HCT116 (cell line): ENCODE measurements around the gene IL26. TPM values are rescaled to one million over a fixed set of nuclear protein-coding genes. Genes with fewer than 3 reads are reported as not detected.

ENCODE experiments used
- ATAC-seq: fragments of 200-7000 bp; cut with Tn5 transposase; 2 replicates; pipeline ENCODE4 v1.9.1; 2020; ENCODE audit warnings: mild to moderate bottlenecking, moderate library complexity
- BruUV-seq: library from RNA; stranded (reverse); fragments of 400-500 nt; replicated peaks from 2 replicates; lab custom pipeline; 2021; lab: Mats Ljungman, UMichigan
- CTCF ChIA-PET: fragments of 300-600 bp; sonication (Branson Sonifier 250); formaldehyde crosslinking; loops from one replicate; lab custom pipeline; 2021; ENCODE audit warnings: antibody characterized with exemption; lab: Charles Lee
- POLR2A ChIA-PET: fragments of 300-600, 350-600 bp; sonication (Branson Sonifier 250); formaldehyde crosslinking; loops from one replicate; lab custom pipeline; 2021; ENCODE audit warnings: antibody characterized with exemption; lab: Charles Lee
- RAD21 ChIA-PET, 2 experiments: fragments of 300-600 bp; sonication (Branson Sonifier 250); formaldehyde crosslinking; loops; one replicate each; lab custom pipeline; 2023; ENCODE audit warnings: low total read pairs in 2 of 2; ENCODE audit not compliant: uncharacterized antibody in 2 of 2, unreplicated experiment in 2 of 2, low non-redundant PET in 1 of 2; lab: Charles Lee
- DNase-seq: peaks from one replicate; pipeline ENCODE4 v3.0.0-alpha.2; 2010; ENCODE audit warnings: low read depth, low spot score
- H2AFZ ChIP-seq: fragments of 200-600 bp; shearing (Covaris generic), sonication (generic); 2 replicates; pipeline ENCODE4 v1.6.1; 2017; ENCODE audit warnings: low read depth, mixed run types, mixed read lengths, antibody characterized with exemption, low read length; ENCODE audit not compliant: poor library complexity, severe bottlenecking
- H3K27ac ChIP-seq: 2 replicates; pipeline ENCODE4 v1.5.1; 2012; ENCODE audit warnings: low read depth, low read length
- H3K27me3 ChIP-seq: fragments of 200-600 bp; sonication (generic); 2 replicates; pipeline ENCODE4 v1.6.1; 2016; ENCODE audit warnings: mixed run types, low read length, mixed read lengths; ENCODE audit not compliant: insufficient read depth
- H3K36me3 ChIP-seq, 2 experiments: fragments of 200-500 bp in 1 of 2; fragments of 200-600 bp in 1 of 2; sonication (Bioruptor generic) in 1 of 2; sonication (generic) in 1 of 2; 2 replicates each; pipeline versions ENCODE4 v1.5.1 to v1.6.1; 2014 to 2016; ENCODE audit warnings: low read length in 2 of 2, inconsistent platforms in 1 of 2, mixed read lengths in 1 of 2, mixed run types in 1 of 2; ENCODE audit not compliant: insufficient read depth in 2 of 2, control insufficient read depth in 1 of 2
- H3K4me1 ChIP-seq, 2 experiments: fragments of 200-600 bp in 1 of 2; sonication (generic) in 1 of 2; 2 replicates each; pipeline versions ENCODE4 v1.5.1 to v1.6.1; 2012 to 2017; ENCODE audit warnings: low read length in 2 of 2, inconsistent platforms in 1 of 2, mild to moderate bottlenecking in 1 of 2, mixed read lengths in 1 of 2, mixed run types in 1 of 2, moderate library complexity in 1 of 2; ENCODE audit not compliant: insufficient read depth in 2 of 2, control insufficient read depth in 1 of 2
- H3K4me2 ChIP-seq: fragments of 200-600 bp; sonication (generic); 2 replicates; pipeline ENCODE4 v1.6.1; 2017; ENCODE audit warnings: mixed run types, low read length, mixed read lengths
- H3K4me3 ChIP-seq, 2 experiments: fragments of 200-600 bp in 1 of 2; sonication (generic) in 1 of 2; replicated peaks in 1 of 2; 2 replicates each; pipeline ENCODE4 v1.5.1; 2011 to 2016; ENCODE audit warnings: low read length in 2 of 2, control low read depth in 1 of 2, low read depth in 1 of 2, mild to moderate bottlenecking in 1 of 2, mixed read lengths in 1 of 2, mixed run types in 1 of 2
- H3K79me2 ChIP-seq: fragments of 200-600 bp; sonication (generic); 2 replicates; pipeline ENCODE4 v1.6.1; 2017; ENCODE audit warnings: mild to moderate bottlenecking, mixed run types, low read length, moderate library complexity, mixed read lengths; ENCODE audit not compliant: insufficient read depth
- H3K9ac ChIP-seq: fragments of 200-600 bp; sonication (generic); 2 replicates; pipeline ENCODE4 v1.6.1; 2016; ENCODE audit warnings: low read length, mixed read lengths
- H3K9me2 ChIP-seq: fragments of 200-600 bp; sonication (generic), shearing (Covaris generic); 2 replicates; pipeline ENCODE4 v1.6.1; 2017; ENCODE audit warnings: mixed run types, mild to moderate bottlenecking, moderate library complexity; ENCODE audit not compliant: insufficient read depth
- H3K9me3 ChIP-seq, 2 experiments: fragments of 200-500 bp in 1 of 2; fragments of 200-600 bp in 1 of 2; sonication (Bioruptor generic) in 1 of 2; sonication (generic) in 1 of 2; 2 replicates each; pipeline ENCODE4 v1.6.1; 2014 to 2017; ENCODE audit warnings: low read length in 2 of 2, mixed read lengths in 2 of 2, inconsistent platforms in 1 of 2, low read depth in 1 of 2, mild to moderate bottlenecking in 1 of 2, mixed run types in 1 of 2, moderate library complexity in 1 of 2; ENCODE audit not compliant: control insufficient read depth in 1 of 2, insufficient read depth in 1 of 2
- H4K20me1 ChIP-seq: fragments of 200-600 bp; sonication (generic), shearing (Covaris generic); 2 replicates; pipeline ENCODE4 v1.6.1; 2017; ENCODE audit warnings: mixed run types, mild to moderate bottlenecking, moderate library complexity; ENCODE audit not compliant: insufficient read depth
- CBX3 ChIP-seq: IDR thresholded peaks from 2 replicates; pipeline ENCODE4 v1.6.1; 2012; ENCODE audit warnings: low read depth
- CEBPB ChIP-seq: IDR thresholded peaks from 2 replicates; pipeline ENCODE4 v1.6.1; 2012; ENCODE audit warnings: low read depth
- EGR1 ChIP-seq: IDR thresholded peaks from 2 replicates; pipeline ENCODE4 v1.6.1; 2012; ENCODE audit warnings: low read depth
- ELF1 ChIP-seq: IDR thresholded peaks from 2 replicates; pipeline ENCODE4 v1.6.1; 2012; ENCODE audit warnings: low read depth, borderline replicate concordance
- EZH2 ChIP-seq: fragments of 200-600 bp; sonication (generic); IDR thresholded peaks from 2 replicates; pipeline ENCODE4 v1.6.1; 2017; ENCODE audit warnings: antibody characterized with exemption, mixed run types
- EZH2phosphoT487 ChIP-seq: fragments of 200-600 bp; IDR thresholded peaks from 2 replicates; pipeline ENCODE4 v1.6.1; 2018; ENCODE audit warnings: antibody characterized with exemption, borderline replicate concordance
- FOSL1 ChIP-seq: IDR thresholded peaks from 2 replicates; pipeline ENCODE4 v1.6.1; 2012; ENCODE audit warnings: low read depth
- JUND ChIP-seq: IDR thresholded peaks from 2 replicates; pipeline ENCODE4 v1.6.1; 2012
- POLR2A ChIP-seq: IDR thresholded peaks from 2 replicates; pipeline ENCODE4 v1.7.0; 2011; ENCODE audit warnings: borderline replicate concordance; ENCODE audit not compliant: insufficient read depth, insufficient read length; ENCODE audit errors: extremely low read depth
- POLR2AphosphoS5 ChIP-seq: IDR thresholded peaks from 2 replicates; pipeline ENCODE4 v1.6.1; 2011; ENCODE audit warnings: mild to moderate bottlenecking, low read depth, low read length, moderate library complexity
- RAD21 ChIP-seq: IDR thresholded peaks from 2 replicates; pipeline ENCODE4 v1.6.1; 2012; ENCODE audit warnings: low read depth, mild to moderate bottlenecking
- SIN3A ChIP-seq: IDR thresholded peaks from 2 replicates; pipeline ENCODE4 v1.6.1; 2012; ENCODE audit warnings: low read depth
- TCF7L2 ChIP-seq: IDR thresholded peaks from 2 replicates; pipeline ENCODE4 v1.7.0; 2011; ENCODE audit warnings: borderline replicate concordance, inconsistent platforms; ENCODE audit not compliant: insufficient read depth, insufficient read length; ENCODE audit errors: extremely low read depth
- YY1 ChIP-seq: IDR thresholded peaks from 2 replicates; pipeline ENCODE4 v1.6.1; 2011; ENCODE audit warnings: low read length, low read depth, moderate library complexity, mild to moderate bottlenecking; ENCODE audit not compliant: insufficient replicate concordance; ENCODE audit errors: extremely low read depth
- ZFX ChIP-seq: fragments of 450-650 bp; IDR thresholded peaks from 2 replicates; pipeline ENCODE4 v1.6.1; 2017
- ZNF274 ChIP-seq: fragments of 200-500 bp; sonication (Bioruptor generic); IDR thresholded peaks from 2 replicates; pipeline ENCODE4 v1.6.1; 2014; ENCODE audit warnings: mild to moderate bottlenecking, low read depth, low read length, inconsistent platforms
- intact Hi-C: fragments of 100-400 bp; cut with micrococcal nuclease; formaldehyde crosslinking; loops from 2 replicates; pipeline ENCODE4 v1.10.0; 2022
- total RNA-seq: library from RNA; stranded (reverse); gene quantifications from one replicate; pipeline ENCODE4 v1.2.1, GENCODE V29; 2021; ENCODE audit not compliant: unreplicated experiment
- TF ChIP-seq, protein P1 (sequence below), 3 experiments: fragments of 200-600 bp in 1 of 3; sonication (generic) in 1 of 3; IDR thresholded peaks in 2 of 3; conservative IDR thresholded peaks in 1 of 3; 2 replicates each; pipeline ENCODE4 v1.5.1; 2012 to 2017; ENCODE audit warnings: low read depth in 2 of 3, low read length in 2 of 3, antibody characterized with exemption in 1 of 3, borderline replicate concordance in 1 of 3, control low read depth in 1 of 3, mild to moderate bottlenecking in 1 of 3, mixed read lengths in 1 of 3, mixed run types in 1 of 3, moderate library complexity in 1 of 3; ENCODE audit not compliant: insufficient read depth in 1 of 3
- TF ChIP-seq, protein P2 (sequence below): IDR thresholded peaks from 2 replicates; pipeline ENCODE4 v1.6.1; 2012; ENCODE audit warnings: low read depth
- TF ChIP-seq, protein P3 (sequence below): IDR thresholded peaks from 2 replicates; pipeline ENCODE4 v1.6.1; 2012
- TF ChIP-seq, protein P4 (sequence below): IDR thresholded peaks from 2 replicates; pipeline ENCODE4 v1.6.1; 2012

Gene IL26
- total RNA-seq, 1 experiment from 2014 or later = not detected

DNA sequence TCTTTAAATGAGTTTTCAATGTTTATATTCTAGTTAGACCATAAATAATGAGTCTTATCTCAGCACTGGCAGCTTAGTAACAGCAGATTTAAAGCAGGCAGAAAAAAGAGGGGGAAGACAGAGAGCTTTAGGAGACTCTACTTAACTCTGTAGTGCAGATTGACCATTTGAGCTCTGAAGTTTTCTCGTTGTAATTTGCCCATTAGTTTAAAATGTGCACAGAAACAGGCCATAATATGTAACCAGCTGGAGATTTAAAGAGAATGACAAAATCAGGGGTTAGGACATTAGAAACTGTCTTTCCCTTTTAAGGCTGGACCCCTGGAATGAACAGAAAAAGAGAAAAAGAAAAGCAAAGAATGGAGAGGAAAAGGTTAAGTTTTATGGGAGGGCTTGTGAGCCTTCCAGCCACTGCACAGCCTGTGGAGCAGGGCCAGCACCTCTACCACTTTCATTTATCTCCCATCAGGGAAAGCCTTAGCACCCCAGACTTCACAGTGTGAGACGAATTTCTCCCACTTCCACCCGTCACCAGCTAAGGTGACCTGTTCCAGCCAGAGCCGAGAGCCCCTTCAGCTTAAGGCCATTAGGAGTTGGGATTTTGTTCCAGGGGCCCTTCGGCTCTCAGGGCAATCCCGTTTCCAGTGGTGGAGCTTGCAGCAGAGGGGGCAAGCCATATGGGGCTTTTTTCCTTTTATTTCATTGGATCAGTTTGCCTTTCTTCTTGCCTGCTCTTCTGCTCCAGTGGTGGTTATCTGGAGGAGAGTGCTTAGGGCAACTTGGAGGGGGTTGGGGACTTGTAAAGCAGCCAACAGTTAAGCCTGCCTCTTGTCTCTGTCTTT, 19.8 kb upstream of the IL26 start (continued):
- no peak for TF ChIP-seq FOSL1
- TF ChIP-seq, all 23 proteins: peak for 0

DNA sequence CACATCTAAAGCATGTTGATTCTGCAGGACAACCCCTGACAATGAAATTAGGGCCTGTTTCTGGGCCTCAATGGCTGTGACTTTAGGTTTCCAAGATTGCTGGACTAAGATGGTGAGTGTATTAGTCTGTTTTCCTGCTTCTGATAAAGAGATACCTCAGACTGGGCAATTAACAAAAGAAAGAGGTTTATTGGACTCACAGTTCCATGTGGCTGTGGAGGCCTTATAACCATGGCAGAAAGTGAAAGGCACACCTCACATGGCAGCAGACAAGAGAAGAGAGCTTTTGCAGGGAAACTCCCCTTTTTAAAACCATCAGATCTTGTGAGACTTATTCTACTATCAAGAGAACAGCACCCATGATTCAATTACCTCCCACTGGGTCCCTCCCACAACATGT, 17.2 kb upstream of the IL26 start:
- Histone ChIP-seq H2AFZ (no peak overlapping the region), H3K4me3 (no peak overlapping the region), H3K27ac (no peak overlapping the region), H4K20me1 (no peaks in the 10 kb centered on the region), H3K4me1 (no peaks in the 10 kb centered on the region; a peak in 1 of 4 replicates), H3K4me2 (no peak overlapping the region), H3K9me2 (no peaks in the 10 kb centered on the region), H3K9ac (no peak overlapping the region), H3K27me3 (no peaks in the 10 kb centered on the region), H3K79me2 (no peaks in the 10 kb centered on the region), H3K9me3 (no peaks in the 10 kb centered on the region), H3K36me3 (no peaks in the 10 kb centered on the region)
- TF ChIP-seq ZNF274 (no peak), SIN3A (no peak), YY1 (no peak), JUND (no peak), CEBPB (no peak), TCF7L2 (no peak), POLR2AphosphoS5 (no peak), RAD21 (no peak), EZH2 (no peak), POLR2A (no peak), ELF1 (no peak), CBX3 (no peak), EZH2phosphoT487 (no peak), EGR1 (no peak), ZFX (no peak)
- TF ChIP-seq, protein P1, sequence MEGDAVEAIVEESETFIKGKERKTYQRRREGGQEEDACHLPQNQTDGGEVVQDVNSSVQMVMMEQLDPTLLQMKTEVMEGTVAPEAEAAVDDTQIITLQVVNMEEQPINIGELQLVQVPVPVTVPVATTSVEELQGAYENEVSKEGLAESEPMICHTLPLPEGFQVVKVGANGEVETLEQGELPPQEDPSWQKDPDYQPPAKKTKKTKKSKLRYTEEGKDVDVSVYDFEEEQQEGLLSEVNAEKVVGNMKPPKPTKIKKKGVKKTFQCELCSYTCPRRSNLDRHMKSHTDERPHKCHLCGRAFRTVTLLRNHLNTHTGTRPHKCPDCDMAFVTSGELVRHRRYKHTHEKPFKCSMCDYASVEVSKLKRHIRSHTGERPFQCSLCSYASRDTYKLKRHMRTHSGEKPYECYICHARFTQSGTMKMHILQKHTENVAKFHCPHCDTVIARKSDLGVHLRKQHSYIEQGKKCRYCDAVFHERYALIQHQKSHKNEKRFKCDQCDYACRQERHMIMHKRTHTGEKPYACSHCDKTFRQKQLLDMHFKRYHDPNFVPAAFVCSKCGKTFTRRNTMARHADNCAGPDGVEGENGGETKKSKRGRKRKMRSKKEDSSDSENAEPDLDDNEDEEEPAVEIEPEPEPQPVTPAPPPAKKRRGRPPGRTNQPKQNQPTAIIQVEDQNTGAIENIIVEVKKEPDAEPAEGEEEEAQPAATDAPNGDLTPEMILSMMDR (IDR thresholded peaks at IDR 0.05 in 2 of 3, conservative IDR thresholded peaks at IDR 0.05 in 1 of 3; ENCODE audit: borderline replicate concordance in 1 of 3, insufficient read depth in 1 of 3, low read depth in 2 of 3, low read length in 2 of 3) = no peak
- TF ChIP-seq, protein P2, sequence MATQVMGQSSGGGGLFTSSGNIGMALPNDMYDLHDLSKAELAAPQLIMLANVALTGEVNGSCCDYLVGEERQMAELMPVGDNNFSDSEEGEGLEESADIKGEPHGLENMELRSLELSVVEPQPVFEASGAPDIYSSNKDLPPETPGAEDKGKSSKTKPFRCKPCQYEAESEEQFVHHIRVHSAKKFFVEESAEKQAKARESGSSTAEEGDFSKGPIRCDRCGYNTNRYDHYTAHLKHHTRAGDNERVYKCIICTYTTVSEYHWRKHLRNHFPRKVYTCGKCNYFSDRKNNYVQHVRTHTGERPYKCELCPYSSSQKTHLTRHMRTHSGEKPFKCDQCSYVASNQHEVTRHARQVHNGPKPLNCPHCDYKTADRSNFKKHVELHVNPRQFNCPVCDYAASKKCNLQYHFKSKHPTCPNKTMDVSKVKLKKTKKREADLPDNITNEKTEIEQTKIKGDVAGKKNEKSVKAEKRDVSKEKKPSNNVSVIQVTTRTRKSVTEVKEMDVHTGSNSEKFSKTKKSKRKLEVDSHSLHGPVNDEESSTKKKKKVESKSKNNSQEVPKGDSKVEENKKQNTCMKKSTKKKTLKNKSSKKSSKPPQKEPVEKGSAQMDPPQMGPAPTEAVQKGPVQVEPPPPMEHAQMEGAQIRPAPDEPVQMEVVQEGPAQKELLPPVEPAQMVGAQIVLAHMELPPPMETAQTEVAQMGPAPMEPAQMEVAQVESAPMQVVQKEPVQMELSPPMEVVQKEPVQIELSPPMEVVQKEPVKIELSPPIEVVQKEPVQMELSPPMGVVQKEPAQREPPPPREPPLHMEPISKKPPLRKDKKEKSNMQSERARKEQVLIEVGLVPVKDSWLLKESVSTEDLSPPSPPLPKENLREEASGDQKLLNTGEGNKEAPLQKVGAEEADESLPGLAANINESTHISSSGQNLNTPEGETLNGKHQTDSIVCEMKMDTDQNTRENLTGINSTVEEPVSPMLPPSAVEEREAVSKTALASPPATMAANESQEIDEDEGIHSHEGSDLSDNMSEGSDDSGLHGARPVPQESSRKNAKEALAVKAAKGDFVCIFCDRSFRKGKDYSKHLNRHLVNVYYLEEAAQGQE = no peak
- TF ChIP-seq, protein P3, sequence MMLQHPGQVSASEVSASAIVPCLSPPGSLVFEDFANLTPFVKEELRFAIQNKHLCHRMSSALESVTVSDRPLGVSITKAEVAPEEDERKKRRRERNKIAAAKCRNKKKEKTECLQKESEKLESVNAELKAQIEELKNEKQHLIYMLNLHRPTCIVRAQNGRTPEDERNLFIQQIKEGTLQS = no peak
- TF ChIP-seq, protein P4, sequence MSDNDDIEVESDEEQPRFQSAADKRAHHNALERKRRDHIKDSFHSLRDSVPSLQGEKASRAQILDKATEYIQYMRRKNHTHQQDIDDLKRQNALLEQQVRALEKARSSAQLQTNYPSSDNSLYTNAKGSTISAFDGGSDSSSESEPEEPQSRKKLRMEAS = no peak
- ChIA-PET POLR2A (no interaction called here), CTCF (no interaction called here), RAD21 (no interaction called here)
- DNase-seq = no peak
- no TSS peak for BruUV-seq
- no peak for ATAC-seq
- intact Hi-C loops = no loop called here
